Left colon (tissue), 2 donors: ENCODE results near the gene GALNT4. TPM values are rescaled to one million over a fixed set of nuclear protein-coding genes. Genes with fewer than 3 reads are reported as not detected.

Experiments
- ATAC-seq: fragments of 200-7000 bp; cut with Tn5 transposase; one replicate; pipeline ENCODE4 v1.9.1; 2020; ENCODE audit warnings: mild to moderate bottlenecking, moderate library complexity
- DNase-seq, 2 donors: peaks; one replicate each; pipeline ENCODE4 v3.0.0-alpha.2; 2020
- intact Hi-C, 2 donors: fragments of 100-400 bp; cut with DNase I in 1 of 2; cut with micrococcal nuclease in 1 of 2; formaldehyde crosslinking; loops; one replicate each; pipeline versions ENCODE4 v1.11.2 to v1.14.0; 2022; cut with DNase I, micrococcal nuclease
- long read RNA-seq: library from polyadenylated mRNA; unstranded; transcript quantifications from one replicate; pipeline ENCODE4 v2.0.0, GENCODE V29; 2021
- total RNA-seq, 2 donors: library from RNA; stranded (reverse); fragmentation: NEBNext Ultra II Directional; extraction: Animal tissue kit (Norgen Biotek cat#: 25700); gene quantifications; one replicate each; pipeline ENCODE4 v1.2.1, GENCODE V29; 2021
- donor health status: DM: no; HTN: no; CAD: no.
- donor health status: DM: yes; HTN: yes; CAD: no.

GALNT4 gene
- 10 to 100 TPM; 47.4 to 57.1 TPM for total RNA-seq
- long read RNA-seq, full-length matches to known transcripts, result 199 of 199 reads
- long read RNA-seq, partial matches to known transcripts, result 0 of 199 reads
- long read RNA-seq, other reads (novel, unspliced or antisense), result 0 of 199 reads

GRCh38 chr12:89524541-89525304 lies at the start of gene GALNT4:
TSS of gene GALNT4 (minus strand) at chr12:89524796. CDS start at chr12:89524549, 247 bp downstream.
- intact Hi-C loops, result loop anchor here (5.0 to 10.0 kb wide), 4 partner anchors 50 to 510 kb away; no protein-coding TSS in a partner anchor

DNA sequence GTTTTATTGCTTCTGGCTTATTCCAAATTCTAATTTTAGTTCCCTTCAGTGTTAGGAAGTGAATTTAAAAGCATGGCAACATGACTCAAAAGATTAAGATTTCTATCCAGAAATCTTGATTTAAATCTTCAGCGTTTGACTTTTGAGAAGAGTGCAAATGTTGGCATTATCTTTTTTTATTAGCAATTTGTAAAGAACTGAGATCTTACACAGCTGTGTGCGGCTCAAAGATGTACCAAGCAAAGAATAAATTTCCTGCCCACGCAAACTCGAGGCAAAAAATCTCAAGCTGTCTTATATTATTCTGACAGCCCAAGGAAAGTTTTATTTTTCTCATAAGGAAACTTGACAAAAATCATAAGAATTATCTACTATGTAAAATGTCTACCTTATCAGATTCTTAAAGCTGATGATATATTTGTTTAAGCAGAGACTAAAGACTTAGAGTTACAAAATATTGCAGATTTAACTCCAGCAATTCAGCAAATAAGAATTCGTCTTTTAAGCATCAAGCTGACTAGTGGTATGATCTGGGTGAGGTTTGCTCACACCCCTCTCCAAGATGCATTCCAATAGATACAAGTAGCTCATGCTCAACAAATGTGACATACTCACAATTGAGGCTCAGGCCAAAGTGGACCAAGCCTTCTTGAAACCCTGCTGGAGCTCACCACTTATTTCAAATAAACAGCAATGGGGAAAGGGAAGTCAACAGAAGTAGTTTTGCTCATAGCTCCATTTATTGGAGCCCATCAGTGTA lies 48.6 kb upstream of the GALNT4 start:
- intact Hi-C loops, result no loop called here
- DNase-seq (no peak), ATAC-seq (no peak)

More at GRCh38 chr12:89524541-89525304, at the start of gene GALNT4:
- DNase-seq, result peak; percentile 92 to 93
- peak; percentile 83 for ATAC-seq

GRCh38 chr12:89571491-89572195 lies 47.0 kb upstream of the GALNT4 start:
- ATAC-seq (no peak), DNase-seq (no peak)
- intact Hi-C loops, result no loop called here

DNA sequence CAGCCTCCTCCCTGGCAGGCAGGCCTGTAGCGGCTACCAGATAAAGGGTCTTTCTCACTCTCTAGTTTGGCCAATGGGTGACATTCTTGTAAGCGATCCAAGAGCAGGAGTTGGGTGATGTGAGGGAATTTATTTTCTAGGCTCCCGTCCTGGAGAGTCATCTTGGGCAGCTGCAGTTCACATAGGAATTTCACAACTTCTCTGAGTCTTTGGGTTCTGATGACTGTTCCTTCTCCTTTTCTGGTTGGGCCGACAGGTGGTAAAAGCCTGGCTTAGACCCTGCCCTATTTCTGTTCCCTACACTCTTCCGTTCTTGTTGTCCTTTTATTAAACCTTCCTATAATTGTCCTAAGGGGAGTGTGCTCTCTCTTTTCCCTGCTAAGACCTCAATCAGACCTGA lies 43.9 kb upstream of the GALNT4 start:
- ATAC-seq (no peak), DNase-seq (no peak)
- intact Hi-C loops, result no loop called here

DNA sequence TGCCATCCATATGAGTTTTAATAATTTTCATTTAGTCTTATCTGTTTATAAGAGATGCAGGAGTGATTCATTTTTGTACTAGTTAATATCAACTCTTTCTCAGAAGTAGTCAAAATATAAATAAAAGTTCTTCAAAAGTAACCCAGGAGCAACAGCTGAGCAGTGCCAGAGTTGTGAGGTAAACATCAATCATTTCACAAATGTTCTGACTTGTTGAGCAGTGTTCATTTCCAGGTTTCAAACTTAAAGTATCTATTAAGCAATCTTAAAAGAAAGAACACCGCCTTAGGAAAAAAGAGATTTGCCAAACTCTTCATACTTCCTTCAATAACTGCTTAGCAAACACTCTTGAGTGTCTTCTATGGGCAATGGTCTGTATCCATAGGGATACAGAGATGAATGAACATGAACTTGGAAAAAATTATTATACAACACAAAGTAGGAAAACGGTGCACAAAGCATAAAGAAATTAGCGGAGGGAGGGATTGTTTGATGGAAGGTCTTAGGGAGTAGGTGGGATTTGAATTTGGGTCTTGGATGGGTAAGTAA lies 43.2 kb upstream of the GALNT4 start:
- intact Hi-C loops, result no loop called here
- no peak for DNase-seq
- ATAC-seq, result no peak

DNA sequence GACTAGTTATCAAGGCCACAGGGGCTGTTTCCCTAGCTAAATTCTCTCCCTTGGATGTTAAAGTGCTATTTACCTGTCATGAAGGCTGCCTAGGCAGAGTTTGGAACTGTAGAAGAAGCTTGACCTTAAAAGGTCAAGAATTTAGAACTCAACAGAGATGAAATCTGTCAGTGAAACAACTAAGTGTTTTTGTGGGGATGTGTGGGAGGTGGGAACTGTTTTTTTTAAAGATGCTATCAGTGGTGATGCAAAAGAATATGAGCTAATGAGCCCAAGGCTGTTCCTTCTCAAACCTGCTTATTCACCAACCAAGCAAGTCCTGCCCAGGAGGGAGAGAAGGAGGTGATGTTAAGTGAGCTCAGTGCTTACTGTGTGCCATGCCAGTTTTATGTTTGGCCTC lies 42.0 kb upstream of the GALNT4 start:
- ATAC-seq (no peak), DNase-seq (no peak)
- intact Hi-C loops, result no loop called here

DNA sequence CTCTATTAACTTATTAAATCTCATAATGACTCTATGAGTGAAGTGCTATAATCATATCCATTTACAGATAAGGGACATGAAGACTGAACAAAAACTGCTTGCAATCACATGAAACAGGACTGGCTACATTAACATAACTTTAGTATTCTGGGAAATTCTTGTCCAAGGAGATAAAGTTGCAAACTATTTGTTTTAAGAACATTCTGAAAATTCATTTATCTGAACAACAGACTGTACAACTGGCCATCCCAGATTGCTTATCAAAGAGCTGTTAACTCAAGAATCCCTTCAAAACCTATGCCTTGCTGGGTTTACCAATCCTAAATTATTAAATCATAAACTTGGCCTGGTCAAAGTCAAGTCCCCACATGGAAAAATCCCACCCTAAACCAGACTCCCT lies 40.4 kb upstream of the GALNT4 start:
- intact Hi-C loops, result no loop called here
- ATAC-seq, result no peak

DNA sequence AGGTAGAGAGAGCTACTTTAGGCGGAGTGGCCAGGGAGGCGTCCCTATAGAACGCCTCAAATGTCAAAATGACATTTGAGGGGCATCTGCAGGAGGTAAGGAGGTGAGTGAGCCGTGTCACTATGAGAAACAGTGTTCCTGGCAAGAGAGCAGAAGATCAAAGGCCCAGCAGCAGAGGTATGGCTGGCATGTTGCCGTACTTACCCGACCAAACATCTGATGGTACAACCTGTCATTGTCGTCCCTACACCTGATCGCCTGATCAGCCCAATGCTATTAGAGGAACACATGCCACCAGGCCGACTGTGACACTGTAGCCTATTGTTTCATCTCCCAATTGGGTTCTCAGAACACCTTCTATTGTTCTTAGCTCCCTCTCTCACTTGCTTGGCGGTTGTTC lies 35.2 kb upstream of the GALNT4 start:
- intact Hi-C loops, result no loop called here
- no peak for ATAC-seq
- no peak for DNase-seq

More for the DNA sequence above, 40.4 kb upstream of the GALNT4 start:
- no peak for DNase-seq

DNA sequence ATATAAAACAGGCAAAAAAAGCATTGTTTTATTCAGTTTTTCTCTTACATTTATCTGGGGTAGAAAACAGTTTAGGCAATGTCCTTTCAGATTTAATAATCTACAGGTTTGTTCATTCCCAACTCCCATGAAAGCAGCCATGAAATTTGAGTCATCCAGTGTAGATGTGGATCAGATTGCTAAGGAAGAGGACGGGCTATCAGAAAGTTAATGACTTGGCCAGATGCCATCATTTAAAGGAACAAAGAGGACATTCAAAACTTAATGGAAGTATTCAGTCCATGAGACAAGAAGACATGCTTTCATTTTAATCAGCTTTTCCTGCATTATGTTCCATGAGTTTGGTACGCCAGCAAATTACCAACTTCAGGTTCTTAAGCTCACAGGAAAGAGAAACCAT lies 32.4 kb upstream of the GALNT4 start:
- DNase-seq (no peak), ATAC-seq (no peak)
- intact Hi-C loops, result no loop called here

- intact Hi-C loops, result no loop called here
- no peak for ATAC-seq
- no peak for DNase-seq
These were observed 27.8 kb upstream of the GALNT4 start for GRCh38 chr12:89552376-89552775.

DNA sequence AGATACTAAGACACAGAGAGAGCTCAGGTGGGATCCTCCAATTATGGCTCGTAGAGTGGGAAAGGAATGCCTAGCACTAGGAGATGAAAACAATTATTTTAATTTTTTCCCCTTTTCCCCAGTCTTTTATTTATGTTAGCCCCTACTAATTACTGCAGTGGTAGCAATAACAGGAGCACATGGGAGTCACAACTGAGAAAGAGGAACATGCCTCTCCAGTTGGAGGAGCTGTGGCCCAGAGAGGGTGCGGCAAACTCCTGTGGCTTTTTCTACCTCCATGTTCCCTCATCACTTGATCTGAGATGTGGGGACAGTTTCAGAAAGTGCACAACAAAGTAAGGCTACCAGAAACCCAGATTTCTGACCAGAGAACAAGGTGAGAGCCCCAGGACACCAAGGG lies 27.2 kb upstream of the GALNT4 start:
- no peak for DNase-seq
- no peak for ATAC-seq
- intact Hi-C loops, result no loop called here

DNA sequence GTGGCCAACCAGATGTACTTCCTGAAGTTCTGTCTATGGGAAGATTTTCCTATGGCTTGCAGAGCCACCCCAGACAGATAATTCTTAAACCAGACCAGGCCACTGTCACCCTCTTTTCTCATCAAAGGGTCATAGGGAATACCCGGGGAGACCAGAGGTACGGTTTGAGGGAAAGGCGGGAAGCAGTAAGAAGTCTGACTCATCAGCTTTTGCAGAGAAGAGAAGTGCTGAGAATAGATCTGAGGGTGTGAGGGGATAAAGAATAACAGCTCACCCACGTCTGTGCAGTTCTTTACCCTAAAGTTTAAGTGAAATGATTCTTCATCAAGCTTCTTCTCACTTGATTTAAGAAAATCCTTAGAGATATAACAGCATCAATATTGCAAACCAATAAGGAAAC lies 22.5 kb upstream of the GALNT4 start:
- DNase-seq (no peak), ATAC-seq (no peak)
- intact Hi-C loops, result no loop called here

DNA sequence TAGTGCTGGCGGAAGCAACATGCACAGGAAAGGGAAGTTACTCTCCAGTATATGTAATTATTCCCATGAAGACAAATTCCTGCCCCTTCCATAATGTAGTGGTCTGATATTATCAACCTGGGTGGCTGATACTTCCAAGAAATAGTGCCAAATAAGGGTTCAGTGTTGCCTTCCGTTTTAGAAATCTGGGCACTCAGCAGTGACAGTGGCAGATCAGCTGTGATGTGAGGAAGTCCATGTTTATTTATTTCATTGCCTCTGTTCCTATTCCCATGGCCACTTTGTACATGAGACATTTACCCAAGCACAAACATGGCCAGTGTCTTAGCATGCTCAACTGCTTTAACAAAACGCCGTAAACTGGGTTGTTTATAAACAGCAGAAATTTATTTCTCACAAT lies 21.6 kb upstream of the GALNT4 start:
- intact Hi-C loops, result no loop called here
- ATAC-seq (no peak), DNase-seq (no peak)

DNA sequence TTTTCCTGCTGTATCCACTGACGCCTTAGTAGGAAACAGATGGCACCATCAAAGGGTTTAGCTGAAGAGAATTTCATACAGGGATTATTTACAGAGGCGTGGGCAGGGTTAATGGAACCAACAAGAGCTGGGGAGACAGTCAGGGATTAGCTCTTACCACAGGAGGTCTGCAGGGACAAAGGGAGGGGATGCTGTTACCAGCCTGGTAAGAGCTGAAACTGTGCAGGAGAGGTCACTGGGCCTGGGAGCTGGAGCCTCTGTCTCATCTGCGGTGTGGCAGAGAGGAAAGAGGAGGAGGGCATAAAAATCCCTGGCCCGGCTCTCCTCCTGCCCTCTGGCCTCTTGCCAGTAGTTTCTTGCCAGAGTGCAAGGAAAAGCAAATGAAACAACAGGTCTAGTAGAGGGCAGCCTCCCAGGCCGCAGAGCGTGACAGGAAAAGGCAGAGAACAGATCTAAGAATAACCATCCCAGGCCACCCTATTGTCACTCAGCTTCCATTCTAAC lies 20.1 kb upstream of the GALNT4 start:
- DNase-seq, result peak in 1 of 2 donors; percentile 40
- intact Hi-C loops, result no loop called here
- peak; percentile 65 for ATAC-seq

DNA sequence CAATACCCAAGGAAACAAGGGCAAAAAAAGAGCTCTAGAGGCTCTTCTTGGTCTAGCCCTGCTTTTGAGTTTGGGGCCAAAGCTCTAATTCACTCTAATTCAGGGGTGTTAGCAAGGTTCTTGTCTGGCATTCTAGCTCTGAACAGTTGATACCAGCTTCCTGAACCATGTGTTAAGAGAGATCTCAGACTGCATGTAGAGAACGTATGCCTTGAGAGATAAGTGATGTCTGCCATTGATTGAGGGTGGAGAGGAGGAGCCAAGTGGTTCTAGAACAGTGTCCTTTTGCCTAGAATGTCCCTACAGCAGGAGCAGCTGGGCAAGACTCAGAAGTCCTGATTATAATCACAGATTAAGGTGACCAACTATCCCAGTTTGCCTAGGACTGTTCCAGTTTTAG lies 19.4 kb upstream of the GALNT4 start:
- intact Hi-C loops, result no loop called here
- DNase-seq (no peak), ATAC-seq (no peak)

- intact Hi-C loops, result no loop called here
- ATAC-seq, result peak; percentile 89
- peak; percentile 67 to 80 for DNase-seq
These were observed 18.5 kb upstream of the GALNT4 start for GRCh38 chr12:89542912-89543592.

GRCh38 chr12:89542236-89542635 lies 17.6 kb upstream of the GALNT4 start:
- intact Hi-C loops, result no loop called here
- no peak for ATAC-seq
- DNase-seq, result no peak

DNA sequence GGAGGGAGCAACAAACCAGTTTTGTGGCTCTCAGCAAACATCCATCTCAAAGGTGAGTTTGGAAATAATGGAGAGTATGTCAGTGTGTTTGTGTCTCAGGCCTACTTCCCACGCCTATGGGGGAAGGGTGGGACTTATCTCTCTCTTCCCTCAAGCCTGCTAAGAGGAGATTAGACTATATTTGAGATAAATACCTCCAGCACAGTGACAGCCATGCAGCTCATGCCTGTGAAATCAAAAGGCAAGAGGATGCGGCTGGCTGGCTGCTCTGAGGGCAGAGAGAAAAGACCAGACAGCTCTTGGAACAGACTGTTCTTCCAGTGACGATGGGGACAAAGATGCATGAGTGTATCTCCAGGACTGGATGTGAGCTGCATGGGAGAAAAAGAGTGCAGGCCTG lies 16.0 kb upstream of the GALNT4 start:
- intact Hi-C loops, result no loop called here
- no peak for ATAC-seq
- DNase-seq, result no peak
